ENCODE data around the gene DDX27. TPM values are rescaled to one million over a fixed set of nuclear protein-coding genes. Genes with fewer than 3 reads are reported as not detected.
"Not testable (repeated sequence)": the region's sequence is repeated elsewhere in the genome, so short reads cannot be mapped to it uniquely, and the experiment has no call there.

The DDX27 gene, protein sequence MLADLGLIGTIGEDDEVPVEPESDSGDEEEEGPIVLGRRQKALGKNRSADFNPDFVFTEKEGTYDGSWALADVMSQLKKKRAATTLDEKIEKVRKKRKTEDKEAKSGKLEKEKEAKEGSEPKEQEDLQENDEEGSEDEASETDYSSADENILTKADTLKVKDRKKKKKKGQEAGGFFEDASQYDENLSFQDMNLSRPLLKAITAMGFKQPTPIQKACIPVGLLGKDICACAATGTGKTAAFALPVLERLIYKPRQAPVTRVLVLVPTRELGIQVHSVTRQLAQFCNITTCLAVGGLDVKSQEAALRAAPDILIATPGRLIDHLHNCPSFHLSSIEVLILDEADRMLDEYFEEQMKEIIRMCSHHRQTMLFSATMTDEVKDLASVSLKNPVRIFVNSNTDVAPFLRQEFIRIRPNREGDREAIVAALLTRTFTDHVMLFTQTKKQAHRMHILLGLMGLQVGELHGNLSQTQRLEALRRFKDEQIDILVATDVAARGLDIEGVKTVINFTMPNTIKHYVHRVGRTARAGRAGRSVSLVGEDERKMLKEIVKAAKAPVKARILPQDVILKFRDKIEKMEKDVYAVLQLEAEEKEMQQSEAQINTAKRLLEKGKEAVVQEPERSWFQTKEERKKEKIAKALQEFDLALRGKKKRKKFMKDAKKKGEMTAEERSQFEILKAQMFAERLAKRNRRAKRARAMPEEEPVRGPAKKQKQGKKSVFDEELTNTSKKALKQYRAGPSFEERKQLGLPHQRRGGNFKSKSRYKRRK
- total RNA-seq (2014; rRNA removed; shearing (Covaris generic)) = 36.5 and 43.7 TPM in 2 replicates

DNA sequence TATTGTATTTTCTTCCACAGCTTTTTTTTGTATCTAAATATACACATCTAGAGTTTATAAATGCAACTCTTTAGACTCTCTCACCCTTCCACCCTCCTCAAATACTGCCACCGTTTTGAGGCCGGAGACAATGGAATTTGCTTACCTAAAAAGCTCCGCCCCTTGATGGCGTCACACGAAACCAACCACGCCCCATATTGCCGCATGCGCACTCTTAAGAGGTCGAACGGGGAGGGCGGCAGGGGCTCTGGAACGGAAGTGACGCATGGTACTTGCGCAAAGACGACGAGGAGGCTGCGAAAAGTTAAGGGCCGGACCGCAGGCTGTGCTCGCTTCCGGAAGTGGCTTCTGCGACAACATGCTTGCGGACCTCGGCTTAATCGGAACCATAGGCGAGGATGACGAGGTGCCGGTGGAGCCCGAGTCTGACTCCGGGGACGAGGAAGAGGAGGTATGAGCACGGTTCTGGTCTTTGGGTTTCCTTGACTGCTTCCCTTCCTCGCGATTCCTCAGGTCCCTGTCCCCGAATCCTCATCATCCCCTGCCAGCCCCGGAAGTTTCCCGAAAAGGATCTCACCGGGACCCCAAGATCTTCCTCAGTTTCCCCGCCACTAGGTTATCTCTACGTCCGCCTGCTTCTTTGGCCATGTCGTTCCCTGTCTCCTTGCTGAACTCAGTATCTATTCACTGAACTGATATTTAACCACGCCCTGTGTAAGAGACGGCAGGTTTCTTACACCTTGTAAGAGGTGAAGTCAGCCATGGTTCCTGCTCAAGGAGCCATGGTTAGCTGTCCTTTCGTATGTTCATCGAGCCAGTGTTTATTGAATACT is at the start of gene DDX27:
TSS of gene DDX27 (plus strand) at position 326 of the 833 bp plus-strand sequence. CDS start at position 359, 33 bp downstream.
- Histone ChIP-seq H3K27me3 (replicated peaks) (no peaks in the 10 kb centered on the region), H3K36me3 (peaks cover 38% of the 10 kb centered on the region), H3K9me3 (replicated peaks) (no peaks in the 10 kb centered on the region), H3K4me1 (replicated peaks) (peaks cover 11% of the 10 kb centered on the region), H3K4me3 (peak within 1 kb of the TSS; percentile 64), H3K27ac (peak within 1 kb of the TSS; percentile 53)
- DNase-seq (ENCODE audit: low read depth in 1 of 2, low spot score in 2 of 2) = peak; percentile 97 to 98

DNA sequence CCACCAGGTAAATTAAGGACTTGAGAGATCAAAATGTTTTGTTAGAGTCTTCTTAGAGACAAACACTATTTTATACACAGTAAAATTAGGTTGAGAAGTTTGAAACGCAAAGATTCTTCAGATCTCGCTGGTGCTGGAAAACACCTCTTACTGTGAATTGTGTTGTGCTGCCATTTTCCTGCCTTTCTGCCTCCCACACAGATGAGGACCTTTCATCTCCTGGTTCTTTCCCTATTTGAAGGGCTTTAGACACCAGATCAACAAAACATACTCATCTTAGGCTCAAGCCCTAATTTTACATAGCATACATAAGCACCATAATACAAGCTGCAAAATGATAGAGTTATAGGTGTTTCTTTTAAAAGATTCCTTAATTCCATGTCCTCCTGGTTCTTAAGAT is 49.7 kb upstream of the DDX27 start:
- Histone ChIP-seq H3K27ac (no peak overlapping the region), H3K9me3 (replicated peaks) (no peaks in the 10 kb centered on the region), H3K36me3 (peaks cover 32% of the 10 kb centered on the region), H3K4me3 (no peak overlapping the region), H3K27me3 (replicated peaks) (no peaks in the 10 kb centered on the region), H3K4me1 (replicated peaks) (no peaks in the 10 kb centered on the region)
- no peak for DNase-seq (ENCODE audit: low read depth in 1 of 2, low spot score in 2 of 2)

DNA sequence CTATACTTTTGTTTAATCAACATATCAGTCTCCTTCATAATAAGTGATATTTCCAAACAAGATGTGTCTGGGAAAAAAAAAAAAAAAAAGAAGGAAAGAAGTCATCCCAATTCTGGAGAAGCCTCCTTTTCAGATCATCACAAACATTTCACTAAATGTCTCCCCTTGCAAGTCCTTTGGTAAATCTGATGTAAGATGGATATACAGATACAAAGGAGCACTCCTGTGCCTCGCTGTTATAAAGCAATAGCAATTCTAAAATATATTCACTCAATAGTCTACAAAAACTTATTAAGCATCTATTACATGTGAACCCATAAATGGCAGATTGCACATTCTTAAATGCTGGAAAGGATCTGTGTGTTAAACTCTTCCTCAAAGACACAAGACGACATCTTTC is 48.5 kb upstream of the DDX27 start:
- no peak for DNase-seq (ENCODE audit: low read depth in 1 of 2, low spot score in 2 of 2)
- no peak overlapping the region for H3K27ac ChIP-seq
- H3K4me1 ChIP-seq (replicated peaks) = no peaks in the 10 kb centered on the region
- no peak overlapping the region for H3K4me3 ChIP-seq
- H3K9me3 ChIP-seq (replicated peaks) = no peaks in the 10 kb centered on the region
- H3K27me3 ChIP-seq (replicated peaks) = no peaks in the 10 kb centered on the region
- H3K36me3 ChIP-seq = peaks cover 23% of the 10 kb centered on the region

DNA sequence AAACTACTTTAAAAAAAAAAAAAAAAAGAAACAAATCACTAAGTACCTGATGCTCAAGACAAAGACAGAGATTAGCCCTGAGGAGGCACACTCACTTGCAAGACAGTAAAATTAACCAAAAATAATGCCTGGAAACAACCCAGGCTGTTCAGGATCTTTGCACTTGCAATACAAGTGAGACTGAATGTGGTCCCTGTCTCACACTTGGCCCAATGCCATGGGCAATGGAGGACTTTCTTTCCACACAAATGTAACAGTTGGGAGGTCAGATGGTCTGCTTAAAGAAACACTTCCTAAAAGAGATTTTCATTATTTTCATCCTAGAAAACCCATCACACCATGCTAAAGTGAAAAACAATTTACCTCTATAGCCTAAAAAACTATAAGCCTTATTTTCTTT is 47.3 kb upstream of the DDX27 start:
- Histone ChIP-seq H3K4me3 (no peak overlapping the region), H3K36me3 (peaks cover 20% of the 10 kb centered on the region), H3K27ac (no peak overlapping the region), H3K9me3 (replicated peaks) (no peaks in the 10 kb centered on the region), H3K4me1 (replicated peaks) (no peaks in the 10 kb centered on the region), H3K27me3 (replicated peaks) (no peaks in the 10 kb centered on the region)
- DNase-seq (ENCODE audit: low read depth in 1 of 2, low spot score in 2 of 2) = no peak

DNA sequence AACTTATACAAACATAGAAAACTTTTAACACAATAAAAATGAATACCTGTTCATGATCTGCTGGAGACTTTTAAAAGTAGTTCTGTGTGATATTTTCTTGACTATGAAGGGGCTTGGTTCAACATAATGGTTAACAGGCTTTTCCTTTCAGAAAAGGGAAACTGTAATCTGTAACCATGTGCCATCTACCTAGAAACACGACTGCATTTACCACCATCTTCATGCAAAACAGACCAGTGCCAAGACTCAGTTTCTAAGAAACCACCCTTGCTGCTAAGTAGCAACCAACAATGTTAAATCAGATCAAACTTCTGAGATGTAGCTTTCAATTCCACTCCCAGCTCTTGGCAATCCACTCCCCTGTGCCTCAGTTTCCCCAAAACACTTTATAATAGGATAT is 46.8 kb upstream of the DDX27 start:
- no peak for DNase-seq (ENCODE audit: low read depth in 1 of 2, low spot score in 2 of 2)
- Histone ChIP-seq H3K27me3 (replicated peaks) (no peaks in the 10 kb centered on the region), H3K4me1 (replicated peaks) (no peaks in the 10 kb centered on the region), H3K9me3 (replicated peaks) (no peaks in the 10 kb centered on the region), H3K4me3 (no peak overlapping the region), H3K36me3 (peaks cover 20% of the 10 kb centered on the region), H3K27ac (no peak overlapping the region)

DNA sequence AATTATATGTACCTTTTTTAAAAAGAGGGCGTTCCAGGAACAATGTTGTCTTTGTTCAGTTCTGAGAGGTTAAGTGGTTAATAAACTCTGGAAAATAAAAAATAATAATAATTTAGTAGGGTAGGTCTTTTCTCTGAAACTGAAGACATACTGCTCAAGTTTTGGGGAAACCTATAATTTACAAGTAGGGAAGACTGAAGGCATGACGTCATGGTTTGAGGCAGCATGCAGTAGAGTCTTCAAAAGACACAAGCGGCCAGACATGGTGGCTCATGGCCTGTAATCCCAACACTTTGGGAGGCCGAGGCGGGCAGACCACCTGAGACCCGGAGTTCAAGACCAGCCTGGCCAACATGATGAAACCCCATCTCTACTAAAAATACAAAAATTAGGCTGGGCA is 45.0 kb upstream of the DDX27 start:
- Histone ChIP-seq H3K36me3 (peaks cover 29% of the 10 kb centered on the region), H3K27ac (no peak overlapping the region), H3K27me3 (replicated peaks) (no peaks in the 10 kb centered on the region), H3K4me3 (no peak overlapping the region), H3K9me3 (replicated peaks) (no peaks in the 10 kb centered on the region), H3K4me1 (replicated peaks) (no peaks in the 10 kb centered on the region)
- DNase-seq (ENCODE audit: low read depth in 1 of 2, low spot score in 2 of 2) = no peak

DNA sequence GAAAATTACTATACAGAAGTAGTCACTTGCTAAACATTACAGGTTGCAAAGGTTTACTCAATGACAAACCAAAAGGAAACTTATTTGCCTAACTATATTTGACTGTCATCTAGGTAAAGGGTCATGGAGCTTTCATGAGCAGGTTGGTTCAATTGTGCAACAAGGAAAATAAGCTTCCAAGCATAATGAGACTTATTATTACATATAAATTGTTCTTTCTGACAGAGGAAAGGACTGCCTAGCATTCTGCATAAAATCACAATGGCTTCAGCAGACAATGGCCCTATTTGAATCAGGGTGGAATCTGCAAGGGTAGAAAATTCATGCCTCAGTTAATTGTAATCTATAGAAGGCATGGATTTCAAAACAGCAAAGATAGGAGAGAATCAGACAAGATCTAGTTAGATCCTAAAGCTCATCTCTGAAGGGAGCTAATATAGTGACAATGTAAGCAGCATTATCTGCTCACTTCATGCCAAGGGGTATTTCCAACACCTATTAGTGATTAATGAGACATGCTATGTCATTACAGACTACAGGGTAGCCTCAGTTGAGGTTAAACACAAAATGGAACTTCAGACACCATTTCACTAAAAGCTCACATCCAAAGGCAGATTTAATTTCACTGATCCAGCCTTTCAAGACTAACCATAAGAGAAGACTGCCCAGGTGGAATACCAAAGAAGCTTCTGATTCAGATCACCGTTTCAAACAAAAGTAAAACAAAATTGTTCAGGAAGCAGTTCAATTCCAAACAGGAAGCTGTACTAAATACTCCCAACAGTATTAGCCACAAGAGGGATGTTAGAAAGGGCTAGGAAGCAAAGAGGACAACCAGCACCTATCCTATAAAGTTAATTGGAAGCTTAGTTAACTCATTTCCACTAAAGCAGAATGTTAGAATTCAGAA is 39.6 kb upstream of the DDX27 start:
- no peaks in the 10 kb centered on the region for H3K27me3 ChIP-seq (replicated peaks)
- no peak overlapping the region for H3K4me3 ChIP-seq
- H3K4me1 ChIP-seq (replicated peaks) = 0 out of 2 replicates have a peak, but pooled peaks cover 6% of the 10 kb centered on the region
- DNase-seq (ENCODE audit: low read depth in 1 of 2, low spot score in 2 of 2) = no peak
- peaks cover 20% of the 10 kb centered on the region for H3K36me3 ChIP-seq
- H3K27ac ChIP-seq = no peak overlapping the region
- H3K9me3 ChIP-seq (replicated peaks) = no peaks in the 10 kb centered on the region

DNA sequence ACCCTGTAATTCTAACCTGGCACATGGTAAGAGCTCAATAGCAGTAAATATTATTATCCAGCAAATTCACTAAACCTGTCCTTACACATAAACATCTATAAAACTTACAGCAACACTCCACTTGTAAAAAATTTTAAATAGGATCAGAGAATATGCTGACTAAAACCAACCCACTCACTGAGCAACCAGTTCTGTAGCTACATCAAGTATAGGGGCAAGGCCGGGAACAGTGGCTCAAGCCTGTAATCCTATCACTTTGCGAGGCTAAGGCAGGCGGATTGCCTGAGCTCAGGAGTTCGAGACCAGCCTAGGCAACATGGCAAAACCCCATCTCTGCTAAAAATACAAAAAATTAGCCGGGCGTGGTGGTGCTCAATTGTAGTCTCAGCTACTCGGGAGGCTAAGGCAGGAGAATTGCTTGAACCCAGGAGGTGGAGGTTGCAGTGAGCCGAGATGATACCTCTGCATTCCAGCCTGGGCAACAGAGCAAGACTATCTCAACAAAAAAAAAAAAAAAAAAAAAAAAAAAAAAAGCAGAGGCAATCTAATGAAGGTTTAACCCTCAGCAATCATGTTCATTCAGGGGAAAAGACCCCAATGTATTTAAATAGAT is 37.8 kb upstream of the DDX27 start:
- 0 out of 2 replicates have a peak, but pooled peaks cover 6% of the 10 kb centered on the region for H3K4me1 ChIP-seq (replicated peaks)

DNA sequence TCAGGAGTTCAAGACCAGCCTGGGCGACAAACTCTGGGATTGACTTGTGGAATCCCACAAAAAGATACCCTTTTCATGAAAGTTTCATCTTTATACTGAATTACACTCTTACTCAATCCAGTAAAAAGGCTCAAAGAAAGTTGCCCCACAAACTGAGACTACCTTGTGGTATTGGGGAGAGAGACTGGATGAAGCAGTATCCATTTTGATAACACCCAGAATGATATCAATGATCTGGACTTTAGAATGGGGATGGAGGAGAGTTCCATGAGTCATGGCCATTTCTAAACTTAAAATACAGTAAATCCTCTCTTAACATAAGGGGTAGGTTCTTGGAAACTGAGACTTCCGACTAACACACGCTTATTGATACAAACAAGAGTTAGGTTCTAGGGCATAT is 35.8 kb upstream of the DDX27 start:
- DNase-seq (ENCODE audit: low read depth in 1 of 2, low spot score in 2 of 2) = no peak
- H3K36me3 ChIP-seq = peaks cover 10% of the 10 kb centered on the region
- H3K4me1 ChIP-seq (replicated peaks) = peaks cover 7% of the 10 kb centered on the region; the same call in 1 of the 2 replicates
- H3K4me3 ChIP-seq = no peak overlapping the region
- H3K9me3 ChIP-seq (replicated peaks) = no peaks in the 10 kb centered on the region
- no peak overlapping the region for H3K27ac ChIP-seq
- H3K27me3 ChIP-seq (replicated peaks) = no peaks in the 10 kb centered on the region

More for the DNA sequence above, 37.8 kb upstream of the DDX27 start:
- no peak for DNase-seq (ENCODE audit: low read depth in 1 of 2, low spot score in 2 of 2)
- Histone ChIP-seq H3K36me3 (peaks cover 18% of the 10 kb centered on the region), H3K9me3 (replicated peaks) (no peaks in the 10 kb centered on the region), H3K4me3 (no peak overlapping the region), H3K27me3 (replicated peaks) (no peaks in the 10 kb centered on the region), H3K27ac (no peak overlapping the region)

DNA sequence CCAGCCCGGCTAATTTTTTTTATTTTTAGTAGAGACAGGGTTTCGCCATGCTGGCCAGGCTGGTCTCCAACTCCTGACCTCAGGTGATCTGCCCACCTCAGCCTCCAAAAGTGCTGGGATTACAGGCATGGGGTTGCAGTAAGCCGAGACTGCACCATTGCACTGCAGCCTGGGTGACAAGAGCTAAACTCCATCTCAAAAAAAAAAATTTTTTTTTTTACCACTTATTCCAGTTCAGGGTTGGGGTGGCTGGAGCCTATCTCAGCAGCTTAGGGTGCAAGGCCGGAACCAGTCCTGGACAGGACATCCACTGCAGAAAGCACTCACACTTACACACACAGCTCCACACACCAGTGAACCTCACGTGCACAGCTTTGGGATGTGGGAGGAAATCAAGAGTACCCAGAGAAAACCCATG is 35.1 kb upstream of the DDX27 start:
- H3K9me3 ChIP-seq (replicated peaks); DNase-seq (ENCODE audit: low read depth in 1 of 2, low spot score in 2 of 2); H3K27me3 ChIP-seq (replicated peaks); H3K27ac ChIP-seq; H3K4me1 ChIP-seq (replicated peaks); H3K36me3 ChIP-seq; H3K4me3 ChIP-seq: not testable (repeated sequence)

DNA sequence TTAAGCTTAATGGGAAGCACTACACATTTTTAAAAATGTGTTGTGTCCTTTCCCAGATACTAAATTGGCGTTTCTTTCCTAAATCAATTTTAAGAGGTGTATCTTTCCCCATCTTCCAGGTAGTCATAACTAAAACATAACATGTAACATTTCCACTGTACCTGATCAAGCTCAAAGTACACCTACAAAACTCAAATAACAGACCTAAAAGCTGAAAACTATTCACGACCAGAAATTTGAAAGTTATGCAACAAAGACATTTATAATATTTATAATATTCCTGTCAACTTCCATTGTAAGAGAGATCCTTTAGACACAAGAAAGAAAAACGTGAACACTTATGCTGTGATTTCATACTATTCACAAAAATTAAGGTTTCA is 34.5 kb upstream of the DDX27 start:
- no peaks in the 10 kb centered on the region for H3K27me3 ChIP-seq (replicated peaks)
- no peak overlapping the region for H3K27ac ChIP-seq
- no peaks in the 10 kb centered on the region for H3K9me3 ChIP-seq (replicated peaks)
- H3K4me1 ChIP-seq (replicated peaks) = peaks cover 9% of the 10 kb centered on the region; the same call in 1 of the 2 replicates
- H3K36me3 ChIP-seq = peaks cover 10% of the 10 kb centered on the region
- no peak for DNase-seq (ENCODE audit: low read depth in 1 of 2, low spot score in 2 of 2)
- H3K4me3 ChIP-seq = no peak overlapping the region

DNA sequence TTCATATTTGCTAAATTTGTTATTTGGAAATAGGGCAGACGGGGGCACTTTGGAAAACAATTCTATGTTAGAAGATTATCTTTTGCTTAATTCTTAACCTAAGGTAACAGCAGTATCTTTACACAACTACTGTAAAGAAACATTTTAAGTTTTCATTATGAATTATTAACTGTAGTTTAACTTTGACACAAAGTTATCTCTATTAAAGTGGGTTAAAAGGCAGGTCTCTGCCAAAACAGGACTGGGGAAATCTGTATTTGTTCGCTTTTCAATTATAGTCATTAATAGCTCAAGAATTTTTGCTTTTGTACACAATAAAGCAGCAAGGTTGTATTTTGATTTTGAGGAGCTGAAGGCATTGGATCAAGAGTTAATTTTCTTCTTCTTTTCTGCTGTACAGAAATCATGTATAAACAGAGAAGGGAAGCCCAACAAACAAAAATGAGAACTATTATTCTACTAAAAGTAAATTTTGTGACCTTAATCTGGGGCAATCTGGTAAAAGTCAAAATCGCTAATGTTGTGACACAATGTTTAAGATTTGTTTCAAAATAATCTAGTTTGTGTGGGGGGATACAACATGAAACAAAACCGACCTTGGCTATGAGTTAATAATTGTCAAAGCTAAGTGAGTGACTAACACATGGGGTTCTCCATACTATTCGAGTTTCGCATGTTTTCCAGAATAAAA is 34.0 kb upstream of the DDX27 start:
- H3K27ac ChIP-seq = no peak overlapping the region
- no peak overlapping the region for H3K4me3 ChIP-seq
- H3K27me3 ChIP-seq (replicated peaks) = no peaks in the 10 kb centered on the region
- no peak for DNase-seq (ENCODE audit: low read depth in 1 of 2, low spot score in 2 of 2)
- no peaks in the 10 kb centered on the region for H3K9me3 ChIP-seq (replicated peaks)
- peaks cover 10% of the 10 kb centered on the region for H3K36me3 ChIP-seq
- peaks cover 9% of the 10 kb centered on the region; the same call in 1 of the 2 replicates for H3K4me1 ChIP-seq (replicated peaks)
